NCI-H2107 (cell line): ENCODE data around the gene SLC2A4RG.
A peak's percentile ranks its signal among the peaks of the same experiment; 100 is the strongest.
"Not testable (repeated sequence)": the region's sequence is repeated elsewhere in the genome, so short reads cannot be mapped to it uniquely, and the experiment has no call there.

ENCODE experiments used
- DNase-seq: peaks from one replicate; lab custom pipeline; 2025; lab: John Stamatoyannopoulos, UW

The SLC2A4RG gene

DNA sequence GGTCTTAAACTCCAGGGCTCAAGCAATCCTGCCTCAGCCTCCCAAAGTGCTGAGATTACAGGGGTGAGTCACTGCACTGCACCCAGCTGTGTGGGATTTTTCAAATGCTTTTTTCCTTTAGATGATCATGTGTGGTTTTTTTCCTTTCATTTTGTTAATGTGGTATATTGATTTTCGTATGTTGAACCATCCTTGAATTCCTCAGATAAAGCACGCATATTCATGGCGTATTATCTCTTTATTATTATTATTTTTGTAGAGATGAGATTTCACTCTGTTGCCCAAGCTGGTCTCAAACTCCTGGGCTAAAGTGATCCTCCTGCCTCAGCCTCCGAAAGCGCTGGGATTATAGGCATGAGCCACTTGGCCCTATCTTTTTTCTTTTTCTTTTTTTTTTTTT lies 24.7 kb upstream of the SLC2A4RG start:
- DNase-seq, result no peak

DNA sequence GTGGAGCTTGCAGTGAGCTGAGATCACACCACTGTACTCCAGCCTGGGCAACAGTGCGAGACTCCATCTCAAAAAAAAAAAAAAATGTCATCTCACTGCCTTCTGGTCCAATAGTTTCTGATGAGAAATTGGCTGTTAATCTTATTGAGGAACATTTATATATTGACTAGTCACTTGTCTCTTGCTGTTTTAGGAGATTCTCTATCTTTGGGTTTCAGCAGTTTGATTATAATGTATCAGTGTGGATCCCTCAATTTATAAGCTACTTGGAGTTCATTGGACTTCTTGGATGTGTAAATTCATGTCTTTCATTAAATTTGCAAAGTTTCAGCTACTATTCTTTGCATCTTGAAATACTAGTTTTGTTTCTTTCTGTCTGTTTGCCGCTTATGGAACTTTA lies 20.6 kb upstream of the SLC2A4RG start:
- no peak for DNase-seq

DNA sequence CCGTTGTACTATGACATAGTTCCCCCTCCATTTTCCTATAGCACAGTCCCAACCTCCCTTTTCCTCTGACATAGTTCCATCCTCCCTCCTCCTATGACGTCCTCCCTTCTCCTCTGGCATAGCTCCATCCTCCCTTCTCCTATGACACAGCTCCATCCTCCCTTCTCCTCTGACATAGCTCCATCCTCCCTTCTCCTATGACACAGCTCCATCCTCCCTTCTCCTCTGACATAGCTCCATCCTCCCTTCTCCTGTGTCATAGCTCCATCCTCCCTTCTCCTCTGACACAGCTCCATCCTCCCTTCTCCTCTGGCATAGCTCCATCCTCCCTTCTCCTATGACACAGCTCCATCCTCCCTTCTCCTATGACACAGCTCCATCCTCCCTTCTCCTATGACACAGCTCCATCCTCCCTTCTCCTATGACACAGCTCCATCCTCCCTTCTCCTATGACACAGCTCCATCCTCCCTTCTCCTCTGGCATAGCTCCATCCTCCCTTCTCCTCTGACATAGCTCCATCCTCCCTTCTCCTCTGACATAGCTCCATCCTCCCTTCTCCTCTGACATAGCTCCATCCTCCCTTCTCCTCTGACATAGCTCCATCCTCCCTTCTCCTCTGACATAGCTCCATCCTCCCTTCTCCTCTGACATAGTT lies 16.5 kb upstream of the SLC2A4RG start:
- not testable (repeated sequence) for DNase-seq

DNA sequence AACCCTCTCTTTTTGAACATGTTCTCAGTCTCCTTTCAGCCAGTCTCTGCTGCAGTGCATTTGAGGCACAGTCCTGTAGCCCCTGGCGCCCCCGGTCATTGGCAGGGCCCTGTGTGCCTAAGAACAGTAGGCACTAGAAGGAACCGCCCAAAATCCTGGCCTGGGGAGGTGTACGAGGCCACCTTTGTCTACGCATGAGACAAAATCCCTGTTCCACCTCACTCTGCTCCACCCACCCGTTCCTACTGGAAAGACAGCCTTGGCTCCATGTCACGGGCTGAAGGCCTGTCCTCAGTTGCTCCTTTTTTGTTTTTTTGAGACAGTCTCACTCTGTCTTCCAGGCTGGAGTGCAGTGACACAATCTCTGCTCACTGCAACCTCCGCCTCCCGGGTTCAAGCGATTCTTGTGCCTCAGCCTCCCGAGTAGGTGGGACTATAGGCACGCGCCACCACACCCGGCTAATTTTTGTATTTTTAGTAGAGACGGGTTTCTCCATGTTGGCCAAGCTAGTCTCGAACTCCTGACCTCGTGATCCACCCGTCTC lies 9.3 kb upstream of the SLC2A4RG start:
- not testable (repeated sequence) for DNase-seq

DNA sequence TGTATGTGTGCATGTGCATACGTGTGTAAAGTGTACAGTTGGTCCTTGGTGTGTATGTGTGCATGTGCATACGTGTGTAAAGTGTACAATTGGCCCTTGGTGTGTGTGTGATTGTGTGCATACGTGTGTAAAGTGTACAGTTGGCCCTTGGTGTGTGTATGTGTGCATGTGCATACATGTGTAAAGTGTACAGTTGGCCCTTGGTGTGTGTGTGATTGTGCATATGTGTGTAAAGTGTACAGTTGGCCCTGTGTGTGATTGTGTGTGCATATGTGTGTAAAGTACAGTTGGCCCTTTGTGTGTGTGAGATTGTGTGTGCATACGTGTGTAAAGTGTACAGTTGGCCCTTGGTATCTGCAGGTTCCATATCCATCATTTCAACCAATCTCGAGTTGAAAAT lies 8.2 kb upstream of the SLC2A4RG start:
- DNase-seq, result no peak

DNA sequence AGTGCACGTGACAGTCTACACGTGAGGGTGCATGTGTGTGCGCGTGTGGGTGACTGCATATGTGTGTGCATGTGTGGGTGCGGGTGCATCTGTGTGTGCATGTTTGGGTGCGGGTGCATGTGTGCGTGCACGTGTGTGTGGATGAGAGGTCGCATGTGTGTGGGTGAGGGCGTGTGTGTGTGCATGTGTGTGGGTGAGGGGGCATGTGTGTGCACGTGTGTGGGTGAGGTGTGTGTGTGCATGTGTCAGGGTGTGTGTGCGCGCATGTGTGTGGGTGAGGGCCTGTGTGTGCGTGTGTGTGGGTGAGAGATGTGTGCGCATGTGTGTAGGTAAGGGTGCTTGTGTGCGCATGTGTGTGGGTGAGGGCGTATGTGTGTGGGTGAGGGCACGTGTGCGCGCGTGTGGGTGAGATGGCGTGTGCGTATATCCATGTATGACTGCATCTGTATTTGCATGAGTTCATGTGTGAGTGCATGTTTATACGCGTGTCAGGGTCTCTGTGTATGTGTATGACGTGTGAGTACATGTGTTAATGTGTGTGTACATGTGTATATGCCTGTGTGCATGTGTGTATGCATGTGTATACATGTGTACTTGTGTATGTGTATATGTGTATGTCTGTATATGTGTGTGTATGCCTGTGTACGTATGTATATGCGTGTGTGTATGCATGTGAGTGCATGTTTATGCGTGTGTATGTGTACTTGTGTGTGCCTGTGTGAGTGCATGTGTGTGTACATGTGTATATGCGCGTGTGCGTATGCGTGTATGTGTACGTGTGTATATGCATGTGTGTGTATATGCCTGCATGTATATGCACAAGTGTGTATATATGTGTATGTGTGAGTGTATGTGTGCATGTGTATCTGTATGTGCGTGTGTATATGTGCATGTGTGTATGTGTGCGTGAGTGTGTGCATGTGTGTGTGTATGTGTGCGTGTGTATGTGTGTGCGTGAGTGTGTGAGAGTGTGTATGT lies 7.2 kb upstream of the SLC2A4RG start:
- DNase-seq, result no peak

DNA sequence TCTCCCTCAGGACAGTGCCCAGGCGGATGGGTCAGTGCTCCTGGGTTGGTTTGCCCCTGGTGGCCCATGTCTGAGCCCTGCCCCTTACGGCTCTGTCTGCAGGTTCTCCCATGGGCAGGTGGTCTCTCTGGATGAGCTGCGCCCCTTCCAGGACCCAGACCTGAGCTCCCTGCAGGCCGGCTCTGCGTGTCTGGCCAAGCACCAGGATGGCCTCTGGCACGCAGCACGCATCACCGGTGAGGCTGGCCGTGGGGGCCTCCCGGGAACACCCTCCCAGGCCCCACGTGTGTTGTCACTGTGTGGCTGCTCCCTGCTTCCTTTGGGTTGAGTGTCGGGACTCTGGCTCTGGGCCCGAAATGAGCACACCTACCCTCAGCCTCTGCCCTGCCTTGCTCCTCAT lies 6.5 kb upstream of the SLC2A4RG start:
- DNase-seq, result no peak

DNA sequence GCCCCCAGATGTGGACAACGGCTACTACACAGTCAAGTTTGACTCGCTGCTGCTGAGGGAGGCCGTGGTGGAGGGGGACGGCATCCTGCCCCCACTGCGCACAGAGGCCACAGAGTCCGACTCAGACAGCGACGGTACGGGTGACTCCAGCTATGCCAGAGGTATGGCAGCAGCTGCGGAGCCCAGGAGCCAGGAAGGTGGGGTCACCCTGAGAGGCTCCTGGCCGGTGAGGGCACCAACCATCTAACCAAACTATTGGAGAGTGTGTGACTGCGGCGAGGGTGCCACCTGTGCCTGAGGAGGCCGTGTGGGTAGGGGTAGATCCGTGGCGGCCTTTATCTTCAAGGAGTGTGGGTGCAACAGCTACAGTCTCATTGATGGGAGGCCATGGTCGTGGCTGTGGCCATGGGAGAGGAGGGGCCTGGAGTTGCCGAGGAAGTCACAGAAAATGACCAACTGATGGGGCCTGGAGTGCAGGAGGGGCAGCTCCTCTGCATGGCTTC lies 5.9 kb upstream of the SLC2A4RG start:
- no peak for DNase-seq

DNA sequence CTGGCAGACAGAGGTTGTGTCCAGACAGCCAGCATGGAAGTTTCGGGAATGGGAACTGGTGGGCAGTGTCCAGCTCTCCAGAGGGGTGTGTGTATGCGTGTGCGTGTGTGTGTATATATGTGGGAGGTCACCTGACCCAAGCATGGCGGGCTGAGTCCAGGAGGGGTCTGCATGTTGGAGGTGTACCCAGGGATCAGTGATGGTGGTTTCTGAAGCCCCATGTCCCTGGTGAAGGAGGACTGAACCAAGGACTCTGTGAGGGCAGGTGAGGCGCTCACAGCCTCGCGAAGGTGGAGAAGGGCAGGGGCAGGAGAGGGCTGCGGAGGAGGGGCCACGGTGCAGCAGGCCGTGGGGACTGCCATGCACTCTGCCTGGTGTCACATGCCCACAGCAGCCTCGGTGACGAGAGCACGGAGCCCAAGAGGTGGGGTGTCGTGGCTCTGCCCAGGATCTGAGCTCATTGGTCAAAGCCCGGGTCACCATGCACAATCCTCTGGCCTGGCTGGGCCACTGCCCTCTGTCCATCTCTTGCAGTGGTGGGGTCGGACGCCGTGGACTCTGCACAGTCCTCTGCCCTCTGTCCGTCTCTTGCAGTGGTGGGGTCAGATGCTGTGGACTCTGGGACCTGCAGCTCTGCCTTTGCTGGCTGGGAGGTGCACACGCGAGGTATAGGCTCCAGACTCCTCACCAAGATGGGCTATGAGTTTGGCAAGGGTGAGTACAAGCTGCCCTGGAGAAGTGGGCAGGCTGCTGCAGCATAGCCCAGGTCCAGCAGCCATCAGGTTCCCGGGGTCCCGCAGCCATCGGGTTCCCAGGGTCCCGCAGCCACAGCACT lies 5.2 kb upstream of the SLC2A4RG start:
- no peak for DNase-seq

DNA sequence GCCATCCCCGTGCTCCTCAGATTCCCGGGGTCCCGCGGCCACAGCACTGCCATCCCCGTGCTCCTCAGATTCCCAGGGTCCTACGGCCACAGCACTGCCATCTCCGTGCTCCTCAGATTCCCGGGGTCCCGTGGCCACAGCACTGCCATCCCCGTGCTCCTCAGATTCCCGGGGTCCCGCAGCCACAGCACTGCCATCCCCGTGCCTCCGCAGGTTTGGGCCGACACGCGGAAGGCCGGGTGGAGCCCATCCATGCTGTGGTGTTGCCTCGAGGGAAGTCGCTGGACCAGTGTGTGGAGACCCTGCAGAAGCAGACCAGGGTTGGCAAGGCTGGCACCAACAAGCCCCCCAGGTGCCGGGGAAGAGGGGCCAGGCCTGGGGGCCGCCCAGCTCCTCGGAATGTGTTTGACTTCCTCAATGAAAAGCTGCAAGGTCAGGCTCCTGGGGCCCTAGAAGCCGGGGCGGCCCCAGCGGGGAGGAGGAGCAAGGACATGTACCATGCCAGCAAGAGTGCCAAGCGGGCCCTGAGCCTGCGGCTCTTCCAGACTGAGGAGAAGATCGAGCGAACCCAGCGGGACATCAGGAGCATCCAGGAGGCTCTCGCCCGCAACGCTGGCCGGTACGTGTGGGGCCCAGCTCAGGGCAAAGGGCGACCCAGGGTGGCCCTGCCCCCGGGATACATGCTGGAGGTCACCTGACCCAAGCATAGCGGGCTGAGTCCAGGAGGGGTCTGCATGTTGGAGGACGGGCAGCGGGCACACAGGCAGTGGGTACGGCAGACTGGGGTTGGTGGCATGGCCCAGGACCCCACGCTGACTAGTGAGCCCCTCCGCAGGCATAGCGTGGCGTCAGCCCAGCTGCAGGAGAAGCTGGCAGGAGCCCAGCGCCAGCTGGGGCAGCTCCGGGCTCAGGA lies 4.4 kb upstream of the SLC2A4RG start:
- DNase-seq, result no peak

DNA sequence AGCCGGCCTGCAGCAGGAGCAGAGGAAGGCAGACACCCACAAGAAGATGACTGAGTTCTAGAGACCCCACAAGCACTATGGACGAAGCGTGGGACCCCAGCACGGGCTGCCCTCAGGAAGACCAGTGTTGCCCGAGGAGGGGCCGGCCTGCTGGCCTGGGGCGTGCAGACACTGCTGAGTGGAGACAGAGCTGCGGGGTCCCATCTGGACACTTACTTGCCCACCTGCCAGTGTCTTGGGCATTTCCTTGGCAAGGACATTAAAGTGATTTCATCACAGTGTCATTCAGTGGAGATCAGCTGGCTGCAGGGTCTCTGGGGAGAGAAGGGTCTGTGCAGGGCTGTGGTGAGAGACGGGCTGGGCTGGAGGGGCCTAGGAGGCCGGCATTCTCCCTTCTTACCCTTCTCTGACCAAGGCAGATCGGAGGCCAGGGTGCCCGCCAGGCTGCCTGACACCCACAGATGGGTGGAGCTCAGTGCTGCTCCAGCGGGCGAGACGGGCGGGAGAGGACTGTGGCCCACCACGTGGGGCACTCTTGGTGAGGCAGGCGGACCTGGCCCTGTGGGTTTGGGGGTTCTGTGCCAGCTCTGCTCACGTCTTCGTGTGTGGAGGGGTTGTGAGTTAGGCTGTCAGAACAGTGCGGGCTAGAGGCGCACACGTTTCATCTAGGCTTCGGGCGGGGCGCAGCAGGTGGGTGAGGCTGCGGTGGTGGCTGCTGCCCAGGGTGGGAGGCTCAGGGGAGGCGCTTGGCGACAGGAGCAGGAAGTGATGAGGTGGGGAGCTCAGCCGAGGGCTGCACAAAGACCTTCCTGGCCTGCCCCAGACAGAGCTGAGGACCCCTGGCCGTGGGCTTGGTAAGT lies 3.5 kb upstream of the SLC2A4RG start, which contains the start of gene LIME1:
Gene LIME1, plus strand, starts transcription at position 806 of the 860 bp plus-strand sequence. CDS start 886 bp downstream, outside the sequence.
- no peak for DNase-seq

DNA sequence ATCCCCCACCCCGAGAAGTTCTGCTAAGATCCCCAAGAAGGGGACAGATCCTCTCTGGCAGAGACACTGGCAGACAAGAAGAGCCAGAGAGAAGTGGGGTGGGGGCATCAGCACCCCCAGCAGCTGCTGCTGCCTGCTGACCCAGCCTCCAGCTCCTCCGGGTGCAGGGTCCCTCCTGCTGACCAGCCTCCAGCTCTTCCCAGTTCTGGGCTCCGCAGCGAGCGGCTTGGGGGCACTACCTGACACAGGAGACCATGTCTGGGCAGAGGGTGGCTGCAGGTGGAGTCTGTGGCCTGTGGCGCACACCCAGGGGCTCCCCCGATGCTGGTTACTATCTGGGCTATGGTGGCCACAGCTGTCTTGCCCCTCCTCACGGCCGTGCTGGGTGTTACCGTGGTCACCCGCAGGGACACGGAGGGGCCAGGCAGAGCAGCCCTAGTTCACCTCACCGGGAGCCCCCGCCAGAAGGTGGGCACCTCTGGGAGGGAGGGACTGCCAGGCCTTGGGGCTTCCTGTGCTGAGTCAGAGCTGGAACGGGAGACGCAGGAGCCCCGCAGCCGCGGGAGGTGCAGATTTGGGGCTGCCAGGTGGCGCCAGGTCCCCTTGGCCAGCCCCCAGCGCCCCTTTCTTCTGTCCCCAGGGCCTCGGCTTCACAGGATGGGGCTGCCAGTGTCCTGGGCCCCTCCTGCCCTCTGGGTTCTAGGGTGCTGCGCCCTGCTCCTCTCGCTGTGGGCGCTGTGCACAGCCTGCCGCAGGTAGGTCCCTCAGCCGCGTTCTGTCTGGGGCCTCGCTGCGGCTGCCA lies 2.5 kb upstream of the SLC2A4RG start:
- no peak for DNase-seq

DNA sequence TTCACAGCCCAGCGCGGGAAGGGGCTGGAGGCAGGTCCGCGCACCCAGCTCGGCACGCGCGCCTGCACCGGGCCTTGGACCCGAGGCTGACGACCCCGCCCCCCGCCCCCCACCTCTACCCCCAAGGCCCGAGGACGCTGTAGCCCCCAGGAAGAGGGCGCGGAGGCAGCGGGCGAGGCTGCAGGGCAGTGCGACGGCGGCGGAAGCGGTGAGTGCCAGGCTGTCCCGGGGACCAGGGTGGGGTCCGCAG lies 2.0 kb upstream of the SLC2A4RG start:
- DNase-seq, result no peak

DNA sequence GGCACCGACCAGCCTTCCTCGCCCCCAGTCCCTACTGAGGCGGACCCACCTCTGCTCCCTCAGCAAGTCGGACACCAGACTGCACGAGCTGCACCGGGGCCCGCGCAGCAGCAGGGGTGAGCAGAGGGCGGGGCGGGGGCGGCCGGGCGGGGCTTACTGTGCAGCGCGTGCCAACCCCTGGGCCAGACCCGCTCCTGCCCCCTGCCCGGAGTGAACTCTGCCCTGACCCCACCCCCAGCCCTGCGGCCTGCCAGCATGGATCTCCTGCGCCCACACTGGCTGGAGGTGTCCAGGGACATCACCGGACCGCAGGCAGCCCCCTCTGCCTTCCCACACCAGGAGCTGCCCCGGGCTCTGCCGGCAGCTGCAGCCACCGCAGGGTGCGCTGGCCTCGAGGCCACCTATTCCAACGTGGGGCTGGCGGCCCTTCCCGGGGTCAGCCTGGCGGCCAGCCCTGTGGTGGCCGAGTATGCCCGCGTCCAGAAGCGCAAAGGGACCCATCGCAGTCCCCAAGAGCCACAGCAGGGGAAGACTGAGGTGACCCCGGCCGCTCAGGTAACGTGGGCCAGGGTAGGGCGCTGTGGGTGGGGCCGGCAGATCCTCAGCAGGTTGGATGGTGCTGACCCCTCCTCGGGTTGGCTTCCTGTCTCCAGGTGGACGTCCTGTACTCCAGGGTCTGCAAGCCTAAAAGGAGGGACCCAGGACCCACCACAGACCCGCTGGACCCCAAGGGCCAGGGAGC lies 1.5 kb upstream of the SLC2A4RG start:
- no peak for DNase-seq

DNA sequence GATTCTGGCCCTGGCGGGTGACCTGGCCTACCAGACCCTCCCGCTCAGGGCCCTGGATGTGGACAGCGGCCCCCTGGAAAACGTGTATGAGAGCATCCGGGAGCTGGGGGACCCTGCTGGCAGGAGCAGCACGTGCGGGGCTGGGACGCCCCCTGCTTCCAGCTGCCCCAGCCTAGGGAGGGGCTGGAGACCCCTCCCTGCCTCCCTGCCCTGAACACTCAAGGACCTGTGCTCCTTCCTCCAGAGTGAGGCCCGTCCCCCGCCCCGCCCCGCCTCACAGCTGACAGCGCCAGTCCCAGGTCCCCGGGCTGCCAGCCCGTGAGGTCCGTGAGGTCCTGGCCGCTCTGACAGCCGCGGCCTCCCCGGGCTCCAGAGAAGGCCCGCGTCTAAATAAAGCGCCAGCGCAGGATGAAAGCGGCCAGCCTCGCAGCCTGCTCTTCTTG lies 868 bp upstream of the SLC2A4RG start:
- DNase-seq, result no peak

DNA sequence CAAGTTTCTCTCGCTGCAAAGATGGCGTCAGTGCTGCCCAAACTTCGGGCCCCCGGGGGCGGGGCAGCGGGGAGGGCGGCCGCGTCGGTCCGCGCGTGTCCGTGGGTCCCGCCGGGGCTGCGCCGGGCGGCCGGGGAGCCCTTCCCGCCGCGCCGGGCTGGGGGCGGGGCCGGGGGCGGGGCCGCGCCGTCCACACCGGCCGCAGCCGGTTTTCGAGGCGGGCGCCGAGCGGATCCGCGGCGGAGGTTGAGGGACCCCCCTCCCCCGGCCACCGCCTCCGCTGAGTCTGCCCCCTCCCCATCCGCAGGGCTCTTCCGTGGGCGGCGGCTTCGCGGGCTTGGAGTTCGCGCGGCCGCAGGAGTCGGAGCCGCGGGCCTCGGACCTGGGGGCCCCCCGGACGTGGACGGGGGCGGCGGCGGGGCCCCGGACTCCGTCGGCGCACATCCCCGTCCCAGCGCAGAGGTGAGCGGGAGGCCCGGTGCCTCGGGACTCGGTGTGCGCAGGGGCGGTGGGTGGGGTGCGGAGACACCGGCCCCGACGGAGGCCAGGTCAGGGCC lies 572 bp downstream of the SLC2A4RG start:
- no peak for DNase-seq

DNA sequence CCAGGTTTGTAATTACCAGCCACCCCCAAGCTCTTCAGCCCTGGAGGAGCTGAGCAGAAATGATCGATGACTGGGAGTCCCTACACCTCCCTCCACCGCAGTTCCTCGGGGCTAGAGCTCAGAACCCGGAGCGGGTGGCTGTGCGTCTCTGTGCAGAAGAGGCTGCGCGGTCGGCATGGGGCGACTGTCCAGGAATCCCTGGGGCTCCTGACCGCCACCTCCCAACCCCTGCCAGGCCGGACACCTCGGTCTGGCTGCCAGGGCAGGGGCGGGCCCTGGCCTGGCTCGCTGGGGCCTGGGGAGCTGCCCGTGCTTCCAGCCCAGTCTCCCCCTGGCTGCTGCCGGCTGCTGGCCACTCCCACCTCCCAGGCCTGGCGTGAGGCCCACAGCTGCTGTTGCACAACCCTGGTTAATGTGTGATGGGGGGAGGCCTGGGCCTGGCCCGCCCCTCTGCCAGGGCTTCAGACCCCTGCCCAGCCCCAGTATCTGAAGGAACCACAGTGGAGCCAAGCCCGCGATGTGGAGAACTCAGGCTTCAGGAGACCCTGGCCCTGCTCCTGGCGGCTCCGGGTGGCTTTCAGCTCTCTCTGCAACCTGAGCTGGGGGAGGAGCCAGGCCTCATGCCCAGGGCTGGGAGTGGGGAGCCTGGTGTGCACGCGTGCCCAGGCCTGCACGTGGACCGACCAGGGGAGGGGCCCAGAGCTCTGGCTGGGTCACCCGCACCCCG lies 1.2 kb downstream of the SLC2A4RG start:
- DNase-seq, result peak; percentile 54

DNA sequence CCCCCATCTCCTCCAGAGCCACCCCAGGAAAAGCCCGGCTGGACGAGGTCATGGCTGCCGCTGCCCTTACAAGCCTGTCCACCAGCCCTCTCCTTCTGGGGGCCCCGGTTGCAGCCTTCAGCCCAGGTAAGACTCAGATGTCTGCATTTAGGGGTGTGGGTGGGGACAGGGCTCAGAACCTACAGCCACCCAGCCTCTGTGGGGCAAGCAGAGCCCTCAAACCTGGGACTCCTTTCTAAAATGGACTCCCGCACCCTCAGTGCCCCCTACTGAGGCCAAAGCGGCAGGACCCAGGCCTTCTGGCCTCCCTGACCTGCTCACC lies 1.7 kb downstream of the SLC2A4RG start:
- DNase-seq, result no peak
